GM18511 (cell line): Measurements from ENCODE around the gene CFAP46.

Source experiments
- ATAC-seq: cut with Tn5 transposase; IDR thresholded peaks from one replicate; pipeline ENCODE4 v1.9.1; 2021; ENCODE audit warnings: mild to moderate bottlenecking, moderate library complexity; ENCODE audit not compliant: unreplicated experiment

CFAP46 gene

DNA sequence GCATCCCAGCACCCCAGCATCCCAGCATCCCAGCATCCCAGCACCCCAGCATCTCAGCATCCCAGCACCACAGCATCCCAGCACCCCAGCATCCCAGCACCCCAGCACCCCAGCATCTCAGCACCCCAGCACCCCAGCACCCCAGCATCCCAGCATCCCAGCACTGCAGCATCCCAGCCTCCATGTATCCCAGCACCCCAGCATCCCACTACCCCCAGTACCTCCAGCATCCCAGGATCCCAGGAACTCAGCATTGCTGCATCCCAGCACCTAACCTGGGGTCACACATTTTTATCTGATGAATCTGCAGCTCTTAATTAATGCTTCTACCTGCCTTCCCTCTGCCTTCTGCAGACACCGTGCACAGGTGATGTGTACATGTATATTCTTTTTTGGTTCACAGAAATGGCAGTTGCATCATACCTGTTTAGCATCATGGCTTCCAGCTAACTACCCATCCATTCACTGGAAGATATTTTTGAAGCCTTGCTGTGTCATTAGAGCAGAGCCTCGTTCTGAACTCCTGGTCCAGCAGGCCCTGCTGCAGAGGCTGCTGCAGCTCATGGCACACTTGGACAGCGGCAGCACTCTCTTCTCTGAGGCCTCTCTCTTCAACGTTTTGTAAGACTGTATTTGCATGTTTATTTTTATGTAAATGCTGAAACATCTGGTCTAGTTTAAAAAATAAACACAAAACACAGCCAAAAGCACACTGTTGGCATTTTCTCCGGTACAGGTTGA, 4.6 kb upstream of the CFAP46 start:
- no peak for ATAC-seq

DNA sequence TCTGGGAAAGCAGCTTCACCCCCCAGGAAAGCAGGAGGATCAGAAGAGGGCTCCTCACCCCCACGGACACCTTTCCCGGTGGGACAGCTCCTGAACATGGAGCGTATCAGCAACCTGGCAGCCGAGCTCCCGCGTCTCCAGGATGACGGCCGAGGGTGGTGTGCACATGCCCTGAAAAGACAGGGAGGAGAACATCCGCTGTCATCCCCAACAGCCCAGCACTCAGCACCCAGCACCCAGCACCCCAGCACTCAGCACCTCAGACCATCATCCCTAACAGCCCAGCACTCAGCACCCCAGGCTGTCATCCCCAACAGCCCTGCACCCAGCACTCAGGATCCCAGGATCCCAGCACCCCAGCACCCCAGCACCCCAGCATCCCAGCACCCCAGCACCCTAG, 3.9 kb upstream of the CFAP46 start:
- no peak for ATAC-seq

DNA sequence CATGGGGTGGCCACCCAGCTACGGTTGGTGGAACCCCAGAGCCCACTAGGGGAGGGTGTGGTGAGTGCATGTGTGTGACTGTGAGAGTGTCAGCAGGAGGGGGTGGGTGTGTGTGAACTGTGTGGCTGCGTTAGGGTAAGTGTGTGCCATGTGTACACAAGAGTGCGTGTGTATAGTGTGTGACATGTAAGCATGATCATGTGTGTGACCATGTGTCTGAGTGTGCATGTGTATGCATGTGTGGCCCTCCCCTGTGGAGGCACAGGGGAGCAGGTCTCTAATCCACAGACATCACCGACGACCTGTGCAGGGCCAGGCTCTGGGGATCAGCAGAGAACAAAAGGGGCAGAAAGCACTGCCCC, 3.5 kb upstream of the CFAP46 start:
- no peak for ATAC-seq

DNA sequence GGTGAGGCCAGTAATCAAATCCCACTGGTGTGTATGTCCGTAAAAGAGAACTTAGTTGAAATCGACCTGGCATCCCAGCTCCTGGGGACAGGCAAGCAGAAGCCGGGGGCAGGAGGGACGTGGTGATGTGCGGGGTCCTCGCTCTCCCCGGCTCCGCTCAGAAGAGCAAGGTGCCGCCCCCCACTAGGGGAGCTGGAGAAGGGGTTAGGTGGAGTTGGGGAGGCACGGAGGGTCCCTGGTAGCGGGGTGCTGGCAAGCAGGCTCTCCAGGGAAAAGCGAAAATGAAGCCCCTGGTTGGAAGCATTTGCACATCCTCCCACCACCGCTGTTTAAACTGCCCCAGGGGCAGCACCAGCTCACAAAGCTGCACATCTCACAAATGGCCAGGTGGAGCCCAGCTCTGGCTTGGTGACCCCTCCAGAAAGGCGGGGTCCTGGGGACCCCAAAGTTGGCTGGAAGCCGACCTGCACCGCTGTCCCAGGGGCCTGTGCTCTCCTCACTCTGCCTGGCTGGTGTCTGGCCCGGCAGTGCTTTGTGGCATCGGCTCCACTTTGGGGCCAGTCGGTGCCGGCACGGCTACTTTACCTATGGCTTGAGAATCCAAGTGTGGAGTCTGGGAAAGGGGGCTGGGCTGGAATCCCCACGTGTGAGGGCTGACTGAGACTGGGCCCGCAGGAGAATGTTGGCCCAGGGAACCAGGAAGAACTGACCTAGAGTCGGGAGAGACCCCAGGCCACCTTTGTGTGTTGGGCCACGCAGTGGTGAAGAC, 2.9 kb upstream of the CFAP46 start:
- no peak for ATAC-seq

DNA sequence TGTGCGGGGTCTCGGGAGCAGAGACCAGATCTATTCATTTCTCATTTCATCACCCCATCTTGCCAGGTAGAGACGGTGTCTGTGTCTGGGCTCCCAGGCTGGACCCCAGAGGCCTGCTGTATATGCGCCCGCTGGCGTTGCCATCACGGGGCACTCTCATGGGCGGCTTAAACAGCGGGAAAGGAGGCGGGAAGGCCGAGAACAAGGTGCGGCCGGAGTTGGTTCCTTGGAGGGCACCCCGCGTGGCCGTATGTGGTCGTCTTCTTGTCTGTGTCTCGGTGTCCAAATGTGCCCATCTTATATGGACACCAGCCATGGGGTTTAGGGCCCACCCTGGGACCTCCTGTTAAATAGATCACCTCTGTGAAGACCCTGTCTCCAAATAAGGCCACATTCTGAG, 2.1 kb upstream of the CFAP46 start:
- no peak for ATAC-seq

DNA sequence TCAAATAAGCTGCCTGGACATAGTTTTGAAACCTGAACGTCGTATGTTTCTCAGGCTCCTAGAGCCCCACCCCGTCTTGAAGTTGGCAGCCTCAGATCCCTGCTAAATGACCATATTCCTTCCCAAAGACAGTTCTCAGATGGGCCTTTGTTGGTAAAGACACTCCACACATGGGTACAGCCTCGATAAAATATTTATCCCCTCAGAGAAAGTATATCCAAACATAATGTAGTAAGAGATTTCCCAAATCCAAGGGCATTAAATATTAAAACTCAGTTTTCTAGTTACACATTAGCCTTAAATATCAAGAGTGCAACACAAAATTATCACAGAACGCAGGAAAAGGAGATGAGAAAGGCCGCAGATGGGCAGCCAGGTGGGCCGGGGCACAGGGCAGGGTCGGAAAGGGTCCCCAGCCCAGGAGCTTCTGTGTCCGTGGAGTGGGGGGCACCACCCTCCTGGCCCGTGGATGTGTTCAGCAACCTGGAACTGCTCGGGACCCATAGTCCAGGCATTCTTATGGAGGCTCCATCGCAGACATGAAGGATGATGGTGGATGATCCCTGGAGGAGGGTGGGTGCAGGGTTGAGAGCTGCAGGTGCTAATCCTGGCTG, 1.5 kb upstream of the CFAP46 start:
- ATAC-seq: no peak

DNA sequence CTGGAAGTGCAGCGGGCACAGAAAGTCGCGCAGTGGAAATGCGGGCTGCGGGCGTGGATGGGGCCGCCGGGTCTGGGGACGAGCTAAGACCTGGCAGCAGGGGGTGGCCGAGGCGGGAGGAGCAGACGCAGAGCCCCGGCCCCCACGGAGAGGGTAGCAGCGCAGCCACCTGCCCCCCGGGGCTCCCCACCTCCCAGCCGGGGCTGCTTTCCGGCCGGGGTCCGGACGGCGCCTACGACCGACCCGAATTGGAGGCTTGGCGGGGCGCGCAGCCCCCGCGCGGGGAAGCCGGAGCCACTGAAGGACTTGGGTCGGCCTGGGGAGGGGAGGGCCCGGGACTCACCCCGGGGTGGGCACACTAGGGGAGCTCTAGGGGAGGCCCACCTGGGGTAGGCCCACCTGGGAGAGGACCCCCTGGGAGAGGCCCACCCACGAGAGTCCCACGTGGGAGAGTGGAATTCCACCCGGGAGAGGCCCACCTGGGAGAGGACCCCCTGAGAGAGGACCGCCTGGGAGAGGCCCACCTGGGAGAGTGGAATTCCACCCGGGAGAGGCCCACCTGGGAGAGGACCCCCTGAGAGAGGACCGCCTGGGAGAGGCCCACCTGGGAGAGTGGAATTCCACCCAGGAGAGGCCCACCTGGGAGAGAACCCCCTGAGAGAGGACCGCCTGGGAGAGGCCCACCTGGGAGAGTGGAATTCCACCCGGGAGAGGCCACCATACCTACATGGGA, 854 bp upstream of the CFAP46 start:
- ATAC-seq: no peak

DNA sequence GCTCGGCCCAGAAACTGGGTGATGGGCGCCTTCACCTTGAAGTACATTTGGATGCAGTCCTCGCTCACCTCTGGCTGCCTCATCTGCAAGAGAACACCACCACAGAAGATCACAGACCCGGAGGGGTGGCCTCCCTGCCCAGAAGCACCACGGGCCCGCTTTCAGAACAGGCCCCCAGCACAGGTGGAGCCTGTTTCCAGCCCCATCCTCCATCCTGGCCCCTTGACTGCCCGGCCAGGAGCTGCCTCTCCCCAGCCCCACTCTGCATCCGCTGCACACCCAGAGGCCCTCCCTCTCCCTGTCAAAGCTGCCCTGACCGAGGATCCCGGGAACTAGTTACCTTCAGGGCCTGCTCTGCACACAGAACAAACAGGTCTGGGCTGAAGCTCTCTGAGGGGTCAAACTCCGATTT, 724 bp downstream of the CFAP46 start:
- ATAC-seq: no peak

DNA sequence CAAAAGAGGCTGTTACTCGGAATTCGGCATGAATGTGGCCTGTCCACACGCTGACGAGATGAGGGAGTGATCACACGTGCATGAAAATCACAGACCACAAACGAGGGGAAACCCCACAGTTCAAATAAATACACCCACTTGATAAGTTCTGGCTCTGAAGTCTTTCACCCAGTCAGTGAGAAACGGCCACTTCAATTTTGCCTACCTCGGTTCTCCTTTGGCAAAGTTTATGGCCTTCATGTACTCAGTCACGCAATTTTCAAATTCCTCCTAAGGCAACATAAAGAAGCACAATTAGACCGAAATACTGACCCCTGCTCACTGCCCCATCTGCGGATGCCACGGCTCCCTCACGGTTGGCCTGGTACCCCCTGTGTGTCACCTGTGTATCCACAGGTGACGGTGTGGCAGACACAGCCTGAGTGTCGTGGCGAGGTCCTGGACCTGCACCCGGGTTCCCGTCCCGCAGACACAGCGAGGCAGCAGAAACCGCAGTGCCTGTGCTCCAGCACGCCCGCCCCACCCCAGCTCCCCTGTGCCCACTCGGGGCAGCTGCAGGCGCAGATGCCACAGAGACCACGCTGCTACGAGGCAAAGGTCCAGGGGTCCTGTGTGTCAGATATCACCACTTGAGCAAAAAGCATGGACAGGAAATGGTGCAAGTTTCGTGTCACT, 1.4 kb downstream of the CFAP46 start:
- no peak for ATAC-seq

DNA sequence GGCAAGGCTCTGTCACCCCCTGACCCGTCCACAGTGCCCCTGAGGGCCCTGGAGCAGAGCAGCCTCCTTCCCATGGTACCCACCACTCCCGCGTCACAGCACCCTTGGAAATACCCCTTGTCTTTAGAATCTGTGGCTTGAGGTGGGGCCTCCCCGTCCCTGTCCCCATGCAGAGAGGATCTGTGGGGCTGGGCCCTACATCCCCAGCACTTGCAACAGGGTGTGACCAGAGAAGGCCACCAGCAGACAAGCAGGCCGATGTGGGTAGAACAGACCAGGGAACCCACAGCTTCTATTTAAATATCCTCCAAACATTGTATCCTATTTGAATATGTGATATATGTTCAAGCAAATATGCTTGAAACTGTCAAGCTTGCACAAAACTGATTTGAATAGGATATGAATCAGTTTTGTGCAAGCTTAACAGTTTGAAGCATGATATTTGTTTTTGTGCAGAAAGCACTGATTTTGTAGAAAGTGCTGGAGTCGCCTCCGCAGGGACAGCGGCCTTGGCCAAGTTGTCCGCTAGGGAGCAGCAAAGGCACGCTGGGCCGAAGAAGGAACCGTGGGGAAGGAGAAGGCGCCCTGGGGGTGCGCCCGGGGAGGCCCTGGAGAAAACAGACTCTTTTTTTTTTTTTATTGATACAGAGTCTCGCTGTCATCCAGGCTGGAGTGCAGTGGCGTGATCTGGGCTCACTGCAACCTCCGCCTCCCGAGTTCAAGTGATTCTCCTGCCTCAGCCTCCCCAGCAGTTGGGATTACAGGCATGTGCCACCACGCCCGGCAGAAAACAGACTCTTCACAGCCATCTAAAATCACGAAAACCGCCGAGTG, 2.2 kb downstream of the CFAP46 start:
- peak; percentile 73 for ATAC-seq

DNA sequence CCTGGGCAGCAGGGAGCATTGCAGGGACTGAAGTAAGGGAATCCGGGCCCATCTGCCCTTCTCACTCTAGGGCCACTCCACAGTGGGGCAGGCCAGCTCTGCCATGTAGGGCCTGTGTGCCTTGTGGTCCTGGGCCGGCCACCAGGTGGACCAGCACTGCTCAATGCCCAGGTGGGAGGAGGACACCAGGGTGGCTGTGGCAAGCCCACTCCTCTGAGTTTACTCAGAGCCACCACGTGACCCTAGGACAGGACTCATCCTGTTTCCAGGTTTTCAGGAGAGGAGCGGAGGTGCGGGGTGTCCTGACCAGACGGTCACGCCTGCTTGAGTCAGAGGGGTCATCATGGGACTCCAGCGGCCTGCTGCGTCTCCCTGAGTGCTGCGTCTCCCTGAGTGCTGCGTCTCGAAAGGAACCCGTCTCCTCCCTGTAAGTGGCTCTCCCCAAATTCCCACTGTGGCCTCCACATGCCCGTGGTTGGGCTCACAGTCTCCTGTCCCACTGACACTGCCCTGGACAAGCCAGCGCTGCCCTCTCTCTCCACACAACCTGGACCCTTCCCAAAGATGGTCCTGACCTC, 2.9 kb downstream of the CFAP46 start:
- ATAC-seq: no peak

DNA sequence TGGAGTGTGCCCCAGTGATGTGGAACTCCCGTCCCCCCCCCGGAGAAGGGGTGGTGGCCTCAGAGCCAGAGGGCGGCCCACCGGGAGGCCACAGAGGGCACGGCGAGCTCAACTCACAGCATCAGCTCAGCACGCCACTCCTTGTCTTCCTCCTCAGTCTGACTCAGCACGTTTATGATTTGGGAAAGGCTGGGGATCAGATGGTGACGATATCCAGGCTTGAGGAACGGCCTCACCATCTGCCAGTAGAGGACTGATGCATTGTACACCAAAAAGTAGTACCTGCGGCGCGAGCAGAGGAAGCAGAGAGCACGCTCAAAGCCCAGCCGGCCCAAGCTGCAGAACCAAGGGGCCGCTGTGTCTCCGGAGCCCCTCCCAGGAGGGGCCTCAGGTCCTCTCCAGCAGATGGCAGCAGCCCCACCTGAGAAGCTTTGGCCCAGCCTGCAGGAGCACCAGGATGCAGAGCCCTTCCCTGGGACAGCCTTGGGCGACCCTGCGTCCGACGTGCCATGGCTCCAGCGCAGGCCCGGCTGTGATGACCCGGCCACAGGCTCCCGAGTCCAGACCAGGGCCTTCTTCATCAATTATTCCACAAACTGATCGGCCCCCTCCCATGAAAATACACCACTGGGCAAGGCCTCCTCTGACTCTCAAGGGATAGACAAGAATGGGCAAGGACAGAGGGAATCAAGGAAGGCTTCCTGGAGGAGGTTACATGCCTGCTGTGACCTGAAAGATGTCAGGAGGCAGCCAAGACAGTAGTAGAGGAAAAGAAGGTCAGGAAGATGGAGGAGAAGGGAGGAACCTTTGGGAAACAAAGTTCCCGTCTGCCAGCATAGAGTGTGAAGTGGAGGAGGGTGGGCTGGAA, 3.7 kb downstream of the CFAP46 start:
- no peak for ATAC-seq

DNA sequence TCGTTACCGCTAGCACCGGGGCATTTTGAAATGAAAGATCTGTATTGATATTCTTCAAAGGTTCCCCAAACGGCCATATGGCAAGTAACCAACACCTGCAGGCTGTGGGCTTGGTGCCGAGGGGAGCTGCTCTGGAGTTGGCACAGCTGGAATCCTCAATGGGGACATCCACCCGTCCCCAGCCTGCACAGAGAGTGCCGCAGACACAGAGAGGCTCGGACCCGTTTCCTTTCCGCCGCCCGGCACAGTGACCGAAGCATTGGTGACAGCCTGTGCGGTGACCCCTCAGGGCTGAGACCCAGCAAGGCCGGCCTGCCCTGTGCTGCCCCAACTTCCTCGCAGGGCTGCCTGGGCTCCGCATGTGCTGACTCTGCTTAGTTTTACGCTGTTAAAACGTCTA, 4.5 kb downstream of the CFAP46 start:
- no peak for ATAC-seq

DNA sequence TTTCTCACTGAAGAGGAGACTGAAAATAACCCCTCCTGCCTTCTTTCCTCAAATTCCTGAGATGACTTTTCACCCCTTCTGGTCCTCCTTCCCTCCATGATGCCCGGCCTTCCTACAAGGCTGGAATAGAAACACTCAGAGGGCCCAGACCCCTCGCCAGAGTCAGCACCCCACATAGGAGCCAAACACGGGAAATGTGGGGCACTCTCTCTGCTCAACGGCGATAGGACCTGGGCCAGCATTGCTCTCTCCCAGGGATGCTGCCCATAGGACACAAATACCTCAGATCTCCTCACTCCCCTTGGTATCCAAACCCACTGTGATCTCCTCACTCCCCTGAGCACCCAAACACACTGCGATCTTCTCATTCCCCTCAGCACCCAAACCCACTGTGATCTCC, 7.4 kb downstream of the CFAP46 start:
- no peak for ATAC-seq

DNA sequence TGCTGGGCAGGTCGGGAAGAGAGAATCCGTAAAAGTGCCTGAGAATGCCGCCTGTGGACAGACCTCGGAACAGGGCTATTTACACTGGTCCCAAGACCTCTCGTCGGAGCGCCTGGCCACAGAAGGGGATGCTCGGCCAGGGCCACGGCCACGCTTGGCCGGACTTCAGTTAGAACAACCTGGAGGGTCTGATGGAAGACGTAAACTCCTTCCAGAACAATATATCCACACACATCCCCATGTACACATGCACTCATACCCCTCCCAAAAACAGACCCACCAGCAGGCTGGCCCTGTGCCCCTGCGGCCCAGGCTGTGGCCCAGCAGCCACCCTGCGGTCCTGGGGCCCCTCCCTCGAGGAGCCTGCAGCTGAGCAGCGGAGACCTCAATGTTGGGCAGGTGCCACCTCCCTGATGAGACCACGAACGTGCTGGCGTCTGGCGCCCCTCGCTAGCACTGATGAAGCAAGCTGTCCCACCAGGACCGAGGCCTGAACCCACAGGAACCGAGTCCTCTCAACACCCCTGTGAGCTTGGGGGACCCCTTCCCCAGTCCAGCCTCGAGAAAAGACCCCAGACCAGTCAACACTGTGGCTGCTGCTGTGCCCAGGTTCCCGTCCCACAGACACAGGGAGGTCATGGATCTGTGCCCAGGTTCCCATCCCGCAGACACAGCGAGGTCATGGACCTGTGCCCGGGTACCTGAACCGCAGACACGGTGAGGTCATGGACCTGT, 8.9 kb downstream of the CFAP46 start:
- no peak for ATAC-seq

DNA sequence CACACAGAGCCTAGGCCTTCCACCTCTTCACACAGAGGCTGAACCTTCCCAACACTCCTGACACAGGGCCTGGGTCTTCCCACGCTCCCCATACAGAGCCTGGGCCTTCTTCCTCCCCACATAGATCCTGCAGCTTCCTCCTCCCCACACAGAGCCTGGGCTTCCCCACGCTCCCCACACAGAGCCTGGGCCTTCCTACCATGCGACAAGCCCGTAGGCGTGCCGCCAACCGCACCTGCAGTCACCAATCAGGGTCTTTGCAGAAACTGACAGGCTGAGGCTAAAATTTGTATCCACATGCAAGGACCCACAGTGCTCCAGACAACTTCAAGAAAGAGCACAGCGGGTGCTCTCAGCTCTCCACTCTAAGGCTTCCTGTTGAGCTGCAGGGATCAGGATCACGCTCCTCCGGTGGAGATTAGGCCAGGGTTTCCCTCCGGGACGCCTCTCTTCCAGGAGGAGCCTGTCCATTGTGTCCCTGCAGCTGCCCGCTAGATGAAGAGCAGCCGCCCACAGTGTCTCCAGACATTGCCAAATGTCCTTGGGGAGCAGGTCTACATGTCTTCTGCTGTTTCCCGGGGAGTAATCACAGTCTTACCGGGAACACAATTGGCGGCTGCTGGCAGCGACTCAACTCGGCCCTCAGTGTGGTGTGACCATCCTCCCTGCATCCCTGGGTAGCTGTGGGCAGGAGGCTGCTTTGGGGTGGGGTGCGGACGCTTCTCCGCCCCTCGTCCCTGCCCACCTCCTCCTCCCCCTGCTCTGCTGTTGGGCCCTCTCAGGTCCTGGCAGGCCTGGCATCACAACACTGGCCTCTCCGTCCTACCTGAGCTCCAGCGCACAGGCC, 9.7 kb downstream of the CFAP46 start:
- ATAC-seq: no peak
